WTC11 (cell line): ENCODE results near the gene BMP7.

ENCODE experiments used
- CBFB ChIP-seq: sonication (generic); formaldehyde crosslinking; IDR thresholded peaks from 2 replicates; pipeline ENCODE4 v1.8.1; 2022; ENCODE audit warnings: mild to moderate bottlenecking, low read depth, missing genetic modification reagents
- IRF1 ChIP-seq: sonication (generic); formaldehyde crosslinking; IDR thresholded peaks from 2 replicates; pipeline ENCODE4 v1.8.0; 2023; ENCODE audit warnings: missing genetic modification reagents
- TF ChIP-seq, protein P1 (sequence below): fragments of 200-600 bp; IDR thresholded peaks from 2 replicates; pipeline ENCODE4 v1.8.0; 2022; ENCODE audit warnings: antibody characterized with exemption
- TF ChIP-seq, protein P2 (sequence below): sonication (generic); formaldehyde crosslinking; conservative IDR thresholded peaks from 2 replicates; pipeline ENCODE4 v1.8.1; 2022; ENCODE audit warnings: mild to moderate bottlenecking, missing genetic modification reagents

GRCh38 chr20:57248132-57248797 is 18.2 kb downstream of the BMP7 start:
- TF ChIP-seq, protein P1, sequence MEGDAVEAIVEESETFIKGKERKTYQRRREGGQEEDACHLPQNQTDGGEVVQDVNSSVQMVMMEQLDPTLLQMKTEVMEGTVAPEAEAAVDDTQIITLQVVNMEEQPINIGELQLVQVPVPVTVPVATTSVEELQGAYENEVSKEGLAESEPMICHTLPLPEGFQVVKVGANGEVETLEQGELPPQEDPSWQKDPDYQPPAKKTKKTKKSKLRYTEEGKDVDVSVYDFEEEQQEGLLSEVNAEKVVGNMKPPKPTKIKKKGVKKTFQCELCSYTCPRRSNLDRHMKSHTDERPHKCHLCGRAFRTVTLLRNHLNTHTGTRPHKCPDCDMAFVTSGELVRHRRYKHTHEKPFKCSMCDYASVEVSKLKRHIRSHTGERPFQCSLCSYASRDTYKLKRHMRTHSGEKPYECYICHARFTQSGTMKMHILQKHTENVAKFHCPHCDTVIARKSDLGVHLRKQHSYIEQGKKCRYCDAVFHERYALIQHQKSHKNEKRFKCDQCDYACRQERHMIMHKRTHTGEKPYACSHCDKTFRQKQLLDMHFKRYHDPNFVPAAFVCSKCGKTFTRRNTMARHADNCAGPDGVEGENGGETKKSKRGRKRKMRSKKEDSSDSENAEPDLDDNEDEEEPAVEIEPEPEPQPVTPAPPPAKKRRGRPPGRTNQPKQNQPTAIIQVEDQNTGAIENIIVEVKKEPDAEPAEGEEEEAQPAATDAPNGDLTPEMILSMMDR, result no peak
- TF ChIP-seq, protein P2, sequence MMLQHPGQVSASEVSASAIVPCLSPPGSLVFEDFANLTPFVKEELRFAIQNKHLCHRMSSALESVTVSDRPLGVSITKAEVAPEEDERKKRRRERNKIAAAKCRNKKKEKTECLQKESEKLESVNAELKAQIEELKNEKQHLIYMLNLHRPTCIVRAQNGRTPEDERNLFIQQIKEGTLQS (CRISPR knock-in tag), result no peak
- no peak for TF ChIP-seq IRF1
- no peak for TF ChIP-seq CBFB (CRISPR knock-in tag)
